ENCODE results near the gene LRRC43. TPM values are rescaled to one million over a fixed set of nuclear protein-coding genes. Genes with fewer than 3 reads are reported as not detected.

Gene LRRC43
- total and polyA plus RNA-seq, 10 of the 15 experiments (the other 5 are each of a cell fraction or from before 2014, with no cell fraction given): 0.23 TPM; not detected in 9

DNA sequence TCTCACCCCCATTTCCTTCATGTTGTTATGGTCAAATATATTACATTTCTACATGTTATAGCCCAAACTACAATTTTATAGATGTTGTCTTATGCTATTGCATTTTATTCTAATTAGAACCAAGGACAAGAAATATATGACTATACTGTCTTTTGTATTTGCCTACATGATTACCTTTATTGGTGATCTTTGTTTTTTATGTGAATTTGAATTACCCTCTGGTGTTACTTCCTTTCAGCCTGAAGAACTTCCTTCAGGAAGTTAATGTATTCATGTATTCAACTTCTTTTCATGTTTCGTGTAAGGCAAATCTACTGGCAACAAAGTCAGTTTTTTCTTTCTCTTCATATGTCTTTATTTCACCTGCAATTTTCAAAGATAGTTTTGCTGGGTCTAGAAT lies 11.9 kb downstream of the LRRC43 start:
- no peak overlapping the region for H3K27ac ChIP-seq (ENCODE audit: control insufficient read depth, insufficient read depth)
- no peaks in the 10 kb centered on the region for H3K4me1 ChIP-seq (ENCODE audit: control insufficient read depth, insufficient read depth, low read length)
- BruUV-seq (replicated peaks): no TSS peak
- ChIA-PET RAD21 (ENCODE audit: unreplicated experiment) (no interaction called here), CTCF (interaction anchor here (0.5 to 0.6 kb wide), 2 partner anchors 58 to 289 kb away, joined by 3 read pairs; no protein-coding TSS in a partner anchor), POLR2A (no interaction called here), SMC1A (ENCODE audit: uncharacterized antibody, unreplicated experiment) (interaction anchor here (1.3 kb wide), 1 partner anchor 17 kb away, joined by 3 read pairs; no protein-coding TSS in a partner anchor)
- FAIRE-seq (no peak), ATAC-seq (no peak), DNase-seq (ENCODE audit: low read depth, low spot score) (no peak)
- H3K79me2 ChIP-seq (ENCODE audit: control insufficient read depth, insufficient read depth, low read length): no peaks in the 10 kb centered on the region
- in situ Hi-C loops (cut with MboI) (loop anchor here (5.0 kb wide), 1 partner anchor 138 kb away; no protein-coding TSS in a partner anchor), intact Hi-C loops (cut with micrococcal nuclease; ENCODE audit: unreplicated experiment) (no loop called here)
- H3K9ac ChIP-seq (ENCODE audit: control insufficient read depth, insufficient read depth, low read length): no peak overlapping the region
- H3K9me3 ChIP-seq (replicated peaks; ENCODE audit: control insufficient read depth, insufficient read depth, low read length): peaks cover 3% of the 10 kb centered on the region; the same call in 1 of the 3 replicates
- H2AFZ ChIP-seq (ENCODE audit: control insufficient read depth, low read depth, low read length): no peak overlapping the region
- WGBS (ENCODE audit: insufficient coverage, insufficient replicate concordance, low lambda C conversion rate, missing lambda C conversion rate): 55% methylated on average over 1 of the region's 1 CpG
- TF ChIP-seq CREB1 (IDR thresholded peaks at IDR 0.05; ENCODE audit: low read depth) (no peak), CBFB (IDR thresholded peaks at IDR 0.05; ENCODE audit: low read depth) (no peak), SMARCA5 (IDR thresholded peaks at IDR 0.05) (no peak), STAT3 (IDR thresholded peaks at IDR 0.05; ENCODE audit: low read depth, low read length) (no peak), SMC3 (IDR thresholded peaks at IDR 0.05; ENCODE audit: borderline replicate concordance, low read length) (no peak), GABPA (IDR thresholded peaks at IDR 0.05; ENCODE audit: low read depth) (no peak)
- TF ChIP-seq, protein P1, sequence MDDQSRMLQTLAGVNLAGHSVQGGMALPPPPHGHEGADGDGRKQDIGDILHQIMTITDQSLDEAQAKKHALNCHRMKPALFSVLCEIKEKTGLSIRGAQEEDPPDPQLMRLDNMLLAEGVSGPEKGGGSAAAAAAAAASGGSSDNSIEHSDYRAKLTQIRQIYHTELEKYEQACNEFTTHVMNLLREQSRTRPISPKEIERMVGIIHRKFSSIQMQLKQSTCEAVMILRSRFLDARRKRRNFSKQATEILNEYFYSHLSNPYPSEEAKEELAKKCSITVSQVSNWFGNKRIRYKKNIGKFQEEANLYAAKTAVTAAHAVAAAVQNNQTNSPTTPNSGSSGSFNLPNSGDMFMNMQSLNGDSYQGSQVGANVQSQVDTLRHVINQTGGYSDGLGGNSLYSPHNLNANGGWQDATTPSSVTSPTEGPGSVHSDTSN (IDR thresholded peaks at IDR 0.05; ENCODE audit: insufficient replicate concordance, low read depth, low read length): no peak
- TF ChIP-seq, protein P2, sequence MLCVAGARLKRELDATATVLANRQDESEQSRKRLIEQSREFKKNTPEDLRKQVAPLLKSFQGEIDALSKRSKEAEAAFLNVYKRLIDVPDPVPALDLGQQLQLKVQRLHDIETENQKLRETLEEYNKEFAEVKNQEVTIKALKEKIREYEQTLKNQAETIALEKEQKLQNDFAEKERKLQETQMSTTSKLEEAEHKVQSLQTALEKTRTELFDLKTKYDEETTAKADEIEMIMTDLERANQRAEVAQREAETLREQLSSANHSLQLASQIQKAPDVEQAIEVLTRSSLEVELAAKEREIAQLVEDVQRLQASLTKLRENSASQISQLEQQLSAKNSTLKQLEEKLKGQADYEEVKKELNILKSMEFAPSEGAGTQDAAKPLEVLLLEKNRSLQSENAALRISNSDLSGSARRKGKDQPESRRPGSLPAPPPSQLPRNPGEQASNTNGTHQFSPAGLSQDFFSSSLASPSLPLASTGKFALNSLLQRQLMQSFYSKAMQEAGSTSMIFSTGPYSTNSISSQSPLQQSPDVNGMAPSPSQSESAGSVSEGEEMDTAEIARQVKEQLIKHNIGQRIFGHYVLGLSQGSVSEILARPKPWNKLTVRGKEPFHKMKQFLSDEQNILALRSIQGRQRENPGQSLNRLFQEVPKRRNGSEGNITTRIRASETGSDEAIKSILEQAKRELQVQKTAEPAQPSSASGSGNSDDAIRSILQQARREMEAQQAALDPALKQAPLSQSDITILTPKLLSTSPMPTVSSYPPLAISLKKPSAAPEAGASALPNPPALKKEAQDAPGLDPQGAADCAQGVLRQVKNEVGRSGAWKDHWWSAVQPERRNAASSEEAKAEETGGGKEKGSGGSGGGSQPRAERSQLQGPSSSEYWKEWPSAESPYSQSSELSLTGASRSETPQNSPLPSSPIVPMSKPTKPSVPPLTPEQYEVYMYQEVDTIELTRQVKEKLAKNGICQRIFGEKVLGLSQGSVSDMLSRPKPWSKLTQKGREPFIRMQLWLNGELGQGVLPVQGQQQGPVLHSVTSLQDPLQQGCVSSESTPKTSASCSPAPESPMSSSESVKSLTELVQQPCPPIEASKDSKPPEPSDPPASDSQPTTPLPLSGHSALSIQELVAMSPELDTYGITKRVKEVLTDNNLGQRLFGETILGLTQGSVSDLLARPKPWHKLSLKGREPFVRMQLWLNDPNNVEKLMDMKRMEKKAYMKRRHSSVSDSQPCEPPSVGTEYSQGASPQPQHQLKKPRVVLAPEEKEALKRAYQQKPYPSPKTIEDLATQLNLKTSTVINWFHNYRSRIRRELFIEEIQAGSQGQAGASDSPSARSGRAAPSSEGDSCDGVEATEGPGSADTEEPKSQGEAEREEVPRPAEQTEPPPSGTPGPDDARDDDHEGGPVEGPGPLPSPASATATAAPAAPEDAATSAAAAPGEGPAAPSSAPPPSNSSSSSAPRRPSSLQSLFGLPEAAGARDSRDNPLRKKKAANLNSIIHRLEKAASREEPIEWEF (IDR thresholded peaks at IDR 0.05; ENCODE audit: insufficient replicate concordance, low read depth, low read length): no peak
- TF ChIP-seq, protein P3, sequence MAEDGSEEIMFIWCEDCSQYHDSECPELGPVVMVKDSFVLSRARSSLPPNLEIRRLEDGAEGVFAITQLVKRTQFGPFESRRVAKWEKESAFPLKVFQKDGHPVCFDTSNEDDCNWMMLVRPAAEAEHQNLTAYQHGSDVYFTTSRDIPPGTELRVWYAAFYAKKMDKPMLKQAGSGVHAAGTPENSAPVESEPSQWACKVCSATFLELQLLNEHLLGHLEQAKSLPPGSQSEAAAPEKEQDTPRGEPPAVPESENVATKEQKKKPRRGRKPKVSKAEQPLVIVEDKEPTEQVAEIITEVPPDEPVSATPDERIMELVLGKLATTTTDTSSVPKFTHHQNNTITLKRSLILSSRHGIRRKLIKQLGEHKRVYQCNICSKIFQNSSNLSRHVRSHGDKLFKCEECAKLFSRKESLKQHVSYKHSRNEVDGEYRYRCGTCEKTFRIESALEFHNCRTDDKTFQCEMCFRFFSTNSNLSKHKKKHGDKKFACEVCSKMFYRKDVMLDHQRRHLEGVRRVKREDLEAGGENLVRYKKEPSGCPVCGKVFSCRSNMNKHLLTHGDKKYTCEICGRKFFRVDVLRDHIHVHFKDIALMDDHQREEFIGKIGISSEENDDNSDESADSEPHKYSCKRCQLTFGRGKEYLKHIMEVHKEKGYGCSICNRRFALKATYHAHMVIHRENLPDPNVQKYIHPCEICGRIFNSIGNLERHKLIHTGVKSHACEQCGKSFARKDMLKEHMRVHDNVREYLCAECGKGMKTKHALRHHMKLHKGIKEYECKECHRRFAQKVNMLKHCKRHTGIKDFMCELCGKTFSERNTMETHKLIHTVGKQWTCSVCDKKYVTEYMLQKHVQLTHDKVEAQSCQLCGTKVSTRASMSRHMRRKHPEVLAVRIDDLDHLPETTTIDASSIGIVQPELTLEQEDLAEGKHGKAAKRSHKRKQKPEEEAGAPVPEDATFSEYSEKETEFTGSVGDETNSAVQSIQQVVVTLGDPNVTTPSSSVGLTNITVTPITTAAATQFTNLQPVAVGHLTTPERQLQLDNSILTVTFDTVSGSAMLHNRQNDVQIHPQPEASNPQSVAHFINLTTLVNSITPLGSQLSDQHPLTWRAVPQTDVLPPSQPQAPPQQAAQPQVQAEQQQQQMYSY (CRISPR knock-in tag; IDR thresholded peaks at IDR 0.05): no peak
- no peak overlapping the region for H3K4me3 ChIP-seq
- no peaks in the 10 kb centered on the region for H3K36me3 ChIP-seq (ENCODE audit: control insufficient read depth in 2 of 2, insufficient read depth in 2 of 2, low read length in 1 of 2)
- H3K27me3 ChIP-seq (replicated peaks in 1 of 2; ENCODE audit: control insufficient read depth in 2 of 2, insufficient read depth in 2 of 2, low read length in 1 of 2): no peaks in the 10 kb centered on the region; a peak in 1 of 4 replicates
- no peaks in the 10 kb centered on the region for H4K20me1 ChIP-seq (ENCODE audit: control insufficient read depth, insufficient read depth)
- no peak overlapping the region for H3K4me2 ChIP-seq (ENCODE audit: control insufficient read depth, insufficient read depth)

All from GM12878 (cell line).